Suprapubic skin (tissue), 4 donors: ENCODE measurements around the gene SEMA5A. TPM values are rescaled to one million over a fixed set of nuclear protein-coding genes. Genes with fewer than 3 reads are reported as not detected.

Experiments used
- DNase-seq, 2 donors: peaks; one replicate each; pipeline ENCODE4 v3.0.0-alpha.2; 2019; ENCODE audit warnings: low spot score in 2 of 2
- H3K27ac ChIP-seq: fragments of 200-600 bp; sonication (generic); one replicate; pipeline ENCODE4 v1.5.1; 2019
- H3K27me3 ChIP-seq: fragments of 200-600 bp; sonication (generic); one replicate; pipeline ENCODE4 v1.5.1; 2019
- H3K36me3 ChIP-seq: fragments of 200-600 bp; sonication (generic); one replicate; pipeline ENCODE4 v1.5.1; 2019
- H3K4me1 ChIP-seq: fragments of 200-600 bp; sonication (generic); one replicate; pipeline ENCODE4 v1.5.1; 2019
- H3K4me3 ChIP-seq: fragments of 200-600 bp; sonication (generic); one replicate; pipeline ENCODE4 v1.5.1; 2019; ENCODE audit warnings: mild to moderate bottlenecking
- H3K9me3 ChIP-seq: fragments of 200-600 bp; sonication (generic); one replicate; pipeline ENCODE4 v1.5.1; 2019
- EP300 ChIP-seq: sonication (generic); formaldehyde crosslinking; IDR thresholded peaks from one replicate; pipeline ENCODE4 v1.6.1; 2017; ENCODE audit warnings: antibody characterized with exemption
- POLR2A ChIP-seq, 2 donors: fragments of 450-650 bp; IDR thresholded peaks; one replicate each; pipeline ENCODE4 v1.6.1; 2017; ENCODE audit warnings: antibody characterized with exemption in 2 of 2, mild to moderate bottlenecking in 2 of 2, moderate library complexity in 2 of 2
- POLR2AphosphoS5 ChIP-seq, 3 donors: sonication (generic); formaldehyde crosslinking; IDR thresholded peaks; one replicate each; pipeline ENCODE4 v1.6.1; 2017; ENCODE audit warnings: antibody characterized with exemption in 3 of 3
- WGBS: methylation state at CpG from one replicate; pipeline ENCODE4 v1.1.5; 2018; 5-methylcytosine and 5-hydroxymethylcytosine counted together
- total RNA-seq, 4 donors: library from RNA; depleted of rRNA; stranded (reverse); fragments of >200 nt; gene quantifications; one replicate each; pipeline ENCODE4 v1.1.0, GENCODE V29; 2016
- TF ChIP-seq, protein P1 (sequence below), 2 donors: fragments of 200-600 bp in 1 of 2; fragments of 450-650 bp in 1 of 2; sonication (generic) in 1 of 2; IDR thresholded peaks; one replicate each; pipeline ENCODE4 v1.5.1; 2016 to 2019; ENCODE audit warnings: antibody characterized with exemption in 2 of 2, mild to moderate bottlenecking in 1 of 2, moderate library complexity in 1 of 2

SEMA5A gene
- total RNA-seq, 4 donors from 2014 or later = 14.5 to 31.7 (median 23.4) TPM

- no peaks in the 10 kb centered on the region for H3K27me3 ChIP-seq
- H3K4me3 ChIP-seq = no peak overlapping the region
- no peak overlapping the region for H3K27ac ChIP-seq
- peaks cover 9% of the 10 kb centered on the region for H3K4me1 ChIP-seq
- no peak for DNase-seq
- TF ChIP-seq, protein P1, sequence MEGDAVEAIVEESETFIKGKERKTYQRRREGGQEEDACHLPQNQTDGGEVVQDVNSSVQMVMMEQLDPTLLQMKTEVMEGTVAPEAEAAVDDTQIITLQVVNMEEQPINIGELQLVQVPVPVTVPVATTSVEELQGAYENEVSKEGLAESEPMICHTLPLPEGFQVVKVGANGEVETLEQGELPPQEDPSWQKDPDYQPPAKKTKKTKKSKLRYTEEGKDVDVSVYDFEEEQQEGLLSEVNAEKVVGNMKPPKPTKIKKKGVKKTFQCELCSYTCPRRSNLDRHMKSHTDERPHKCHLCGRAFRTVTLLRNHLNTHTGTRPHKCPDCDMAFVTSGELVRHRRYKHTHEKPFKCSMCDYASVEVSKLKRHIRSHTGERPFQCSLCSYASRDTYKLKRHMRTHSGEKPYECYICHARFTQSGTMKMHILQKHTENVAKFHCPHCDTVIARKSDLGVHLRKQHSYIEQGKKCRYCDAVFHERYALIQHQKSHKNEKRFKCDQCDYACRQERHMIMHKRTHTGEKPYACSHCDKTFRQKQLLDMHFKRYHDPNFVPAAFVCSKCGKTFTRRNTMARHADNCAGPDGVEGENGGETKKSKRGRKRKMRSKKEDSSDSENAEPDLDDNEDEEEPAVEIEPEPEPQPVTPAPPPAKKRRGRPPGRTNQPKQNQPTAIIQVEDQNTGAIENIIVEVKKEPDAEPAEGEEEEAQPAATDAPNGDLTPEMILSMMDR (IDR thresholded peaks at IDR 0.05) = no peak
- TF ChIP-seq POLR2A (IDR thresholded peaks at IDR 0.05) = no peak
- no peak for TF ChIP-seq EP300
- TF ChIP-seq POLR2AphosphoS5 (IDR thresholded peaks at IDR 0.05) = no peak
- H3K36me3 ChIP-seq = peaks cover 8% of the 10 kb centered on the region
- WGBS = 76% methylated on average over 6 of the region's 6 CpGs
- H3K9me3 ChIP-seq = no peaks in the 10 kb centered on the region
Observed at GRCh38 chr5:9054322-9054721, 491.6 kb downstream of the SEMA5A start.

- H3K27me3 ChIP-seq = no peaks in the 10 kb centered on the region
- H3K27ac ChIP-seq = no peak overlapping the region
- peaks cover 4% of the 10 kb centered on the region for H3K4me1 ChIP-seq
- no peak overlapping the region for H3K4me3 ChIP-seq
- TF ChIP-seq, protein P1 (IDR thresholded peaks at IDR 0.05) = no peak
- TF ChIP-seq POLR2A (IDR thresholded peaks at IDR 0.05) (no peak), POLR2AphosphoS5 (IDR thresholded peaks at IDR 0.05) (no peak), EP300 (no peak)
- H3K9me3 ChIP-seq = no peaks in the 10 kb centered on the region
- DNase-seq = no peak
- WGBS = 82% methylated on average over 4 of the region's 4 CpGs
- peaks cover 8% of the 10 kb centered on the region for H3K36me3 ChIP-seq
Observed at GRCh38 chr5:9052421-9052820, 493.5 kb downstream of the SEMA5A start.

- Histone ChIP-seq H3K9me3 (no peaks in the 10 kb centered on the region), H3K27me3 (no peaks in the 10 kb centered on the region), H3K4me3 (no peak overlapping the region), H3K36me3 (peaks cover 8% of the 10 kb centered on the region), H3K27ac (no peak overlapping the region), H3K4me1 (peaks cover 4% of the 10 kb centered on the region)
- no peak for DNase-seq
- TF ChIP-seq, protein P1 (IDR thresholded peaks at IDR 0.05) = no peak
- TF ChIP-seq POLR2A (IDR thresholded peaks at IDR 0.05) (no peak), POLR2AphosphoS5 (IDR thresholded peaks at IDR 0.05) (no peak), EP300 (no peak)
- 97% methylated on average over 11 of the region's 11 CpGs for WGBS
Observed at GRCh38 chr5:9051779-9052178, 494.1 kb downstream of the SEMA5A start.

DNA sequence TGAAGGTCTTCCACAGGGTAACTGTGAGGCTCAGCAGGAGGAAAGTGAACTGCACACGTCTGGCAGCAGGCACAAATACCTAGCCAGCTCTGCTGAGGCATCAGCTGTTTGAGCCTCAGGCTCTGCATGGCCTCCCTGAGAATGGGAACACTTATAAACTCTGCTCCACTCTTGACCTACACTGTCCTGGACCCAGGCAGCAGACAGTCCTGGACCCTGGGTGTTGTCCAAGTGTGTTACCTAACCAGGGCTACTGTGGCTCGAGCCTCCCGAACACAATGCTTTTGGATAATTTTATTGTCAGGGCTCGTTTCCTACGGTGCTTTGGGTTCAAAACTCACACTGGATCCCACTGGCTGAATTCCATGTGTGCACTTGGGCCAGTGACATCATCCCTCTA is 497.9 kb downstream of the SEMA5A start:
- TF ChIP-seq EP300 (no peak), POLR2A (IDR thresholded peaks at IDR 0.05) (no peak), POLR2AphosphoS5 (IDR thresholded peaks at IDR 0.05) (no peak)
- TF ChIP-seq, protein P1 (IDR thresholded peaks at IDR 0.05) = no peak
- no peaks in the 10 kb centered on the region for H3K4me1 ChIP-seq
- 87% methylated on average over 5 of the region's 5 CpGs for whole genome bisulfite sequencing
- no peak overlapping the region for H3K4me3 ChIP-seq
- H3K9me3 ChIP-seq = no peaks in the 10 kb centered on the region
- no peak for DNase-seq
- H3K27me3 ChIP-seq = no peaks in the 10 kb centered on the region
- H3K27ac ChIP-seq = no peak overlapping the region
- H3K36me3 ChIP-seq = no peaks in the 10 kb centered on the region

DNA sequence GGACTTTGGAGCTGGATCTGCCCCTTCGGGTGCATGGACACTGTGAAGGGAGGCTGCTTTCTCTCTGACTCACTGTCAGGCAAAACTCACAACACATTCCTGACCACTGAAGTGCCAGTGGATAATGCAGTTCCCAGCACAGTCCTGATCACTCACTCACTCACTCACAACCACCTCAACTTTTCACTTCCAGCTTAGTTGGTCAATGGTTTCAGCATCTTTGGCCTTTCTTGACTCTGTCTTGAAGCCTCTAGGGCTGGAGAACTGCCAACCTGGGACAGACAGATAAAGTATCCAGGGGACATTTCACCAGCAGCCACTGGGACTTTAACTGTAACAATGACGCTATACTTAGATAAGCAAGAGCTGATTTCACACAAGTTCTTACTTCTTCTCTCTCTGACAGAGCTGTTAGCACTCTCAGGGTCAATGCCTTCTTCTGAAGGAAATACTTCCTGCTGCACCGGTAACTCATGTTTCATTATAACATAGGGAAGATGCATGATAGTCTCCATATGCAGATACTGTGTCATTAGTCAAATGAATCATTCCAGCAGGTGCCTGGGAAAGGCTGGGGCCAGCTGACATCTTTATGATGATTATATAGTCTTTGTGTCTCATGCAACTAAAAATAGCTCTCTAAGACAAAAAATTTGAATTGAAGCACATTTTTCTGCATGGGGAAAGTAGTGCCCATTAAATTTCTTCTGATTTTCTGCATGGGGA is 499.0 kb downstream of the SEMA5A start:
- Histone ChIP-seq H3K27ac (no peak overlapping the region), H3K4me1 (no peaks in the 10 kb centered on the region), H3K27me3 (no peaks in the 10 kb centered on the region), H3K4me3 (no peak overlapping the region), H3K36me3 (peaks cover 4% of the 10 kb centered on the region), H3K9me3 (no peaks in the 10 kb centered on the region)
- TF ChIP-seq EP300 (no peak), POLR2AphosphoS5 (IDR thresholded peaks at IDR 0.05) (no peak), POLR2A (IDR thresholded peaks at IDR 0.05) (no peak)
- TF ChIP-seq, protein P1 (IDR thresholded peaks at IDR 0.05) = no peak
- no peak for DNase-seq
- WGBS = 76% methylated on average over 3 of the region's 3 CpGs
